Right lobe of liver (tissue), 4 donors: ENCODE results near the gene TMEM37.

ENCODE experiments used
- POLR2A ChIP-seq: fragments of 450-650 bp; IDR thresholded peaks from one replicate; pipeline ENCODE4 v1.6.1; 2017; ENCODE audit warnings: antibody characterized with exemption, mild to moderate bottlenecking
- TF ChIP-seq, protein P1 (sequence below), 4 donors: fragments of 200-600 bp in 3 of 4; fragments of 450-650 bp in 1 of 4; IDR thresholded peaks; one replicate each; pipeline versions ENCODE4 v1.5.1 to v1.8.0; 2016 to 2022; ENCODE audit warnings: antibody characterized with exemption in 4 of 4, mild to moderate bottlenecking in 2 of 4
- donor health status: DM: no; HTN: no; CAD: no.
- donor health status: DM: no; HTN: no; CAD: no.
- donor health status: DM: no; HTN: yes; CAD: no.

DNA sequence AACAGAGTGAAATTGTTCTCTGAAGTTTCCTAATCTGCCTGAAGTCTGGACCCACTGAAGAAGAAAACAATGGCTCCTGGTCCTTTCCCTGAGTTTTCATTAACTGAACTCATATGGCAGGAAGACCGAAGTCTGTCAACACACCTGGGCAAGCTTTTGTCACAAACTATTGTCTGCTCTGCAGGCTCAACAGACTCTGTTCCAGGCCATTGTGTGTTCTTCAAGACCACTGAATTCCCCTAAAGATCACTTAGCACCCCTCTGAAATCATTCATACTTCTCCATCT lies 6.6 kb upstream of the TMEM37 start:
- TF ChIP-seq, protein P1, sequence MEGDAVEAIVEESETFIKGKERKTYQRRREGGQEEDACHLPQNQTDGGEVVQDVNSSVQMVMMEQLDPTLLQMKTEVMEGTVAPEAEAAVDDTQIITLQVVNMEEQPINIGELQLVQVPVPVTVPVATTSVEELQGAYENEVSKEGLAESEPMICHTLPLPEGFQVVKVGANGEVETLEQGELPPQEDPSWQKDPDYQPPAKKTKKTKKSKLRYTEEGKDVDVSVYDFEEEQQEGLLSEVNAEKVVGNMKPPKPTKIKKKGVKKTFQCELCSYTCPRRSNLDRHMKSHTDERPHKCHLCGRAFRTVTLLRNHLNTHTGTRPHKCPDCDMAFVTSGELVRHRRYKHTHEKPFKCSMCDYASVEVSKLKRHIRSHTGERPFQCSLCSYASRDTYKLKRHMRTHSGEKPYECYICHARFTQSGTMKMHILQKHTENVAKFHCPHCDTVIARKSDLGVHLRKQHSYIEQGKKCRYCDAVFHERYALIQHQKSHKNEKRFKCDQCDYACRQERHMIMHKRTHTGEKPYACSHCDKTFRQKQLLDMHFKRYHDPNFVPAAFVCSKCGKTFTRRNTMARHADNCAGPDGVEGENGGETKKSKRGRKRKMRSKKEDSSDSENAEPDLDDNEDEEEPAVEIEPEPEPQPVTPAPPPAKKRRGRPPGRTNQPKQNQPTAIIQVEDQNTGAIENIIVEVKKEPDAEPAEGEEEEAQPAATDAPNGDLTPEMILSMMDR (IDR thresholded peaks at IDR 0.05) = no peak
- TF ChIP-seq POLR2A = no peak
